HG03342 (cell line): ENCODE measurements around the gene RPS6KA3.

Experiments
- ATAC-seq: cut with Tn5 transposase; IDR thresholded peaks from one replicate; pipeline ENCODE4 v1.9.1; 2021; ENCODE audit warnings: mild to moderate bottlenecking, moderate library complexity; ENCODE audit not compliant: unreplicated experiment

The RPS6KA3 gene

GRCh38 chrX:20266810-20267606 is at the start of gene RPS6KA3:
Gene RPS6KA3 (minus strand): TSS chrX:20266909. CDS start chrX:20266632, 277 bp downstream.
- ATAC-seq = peak; percentile 80

GRCh38 chrX:20315140-20315539 is 48.4 kb upstream of the RPS6KA3 start:
- ATAC-seq = peak; percentile 86

- ATAC-seq = no peak
Measured at GRCh38 chrX:20313899-20314298, 47.2 kb upstream of the RPS6KA3 start.

- no peak for ATAC-seq
Measured at GRCh38 chrX:20312018-20312417, 45.3 kb upstream of the RPS6KA3 start.

- ATAC-seq = no peak
Measured at GRCh38 chrX:20311505-20311904, 44.8 kb upstream of the RPS6KA3 start.

GRCh38 chrX:20309806-20310205 is 43.1 kb upstream of the RPS6KA3 start:
- no peak for ATAC-seq

- no peak for ATAC-seq
Measured at GRCh38 chrX:20306668-20307067, 40.0 kb upstream of the RPS6KA3 start.

- no peak for ATAC-seq
Measured at GRCh38 chrX:20300822-20301221, 34.1 kb upstream of the RPS6KA3 start.

GRCh38 chrX:20294957-20295356 is 28.2 kb upstream of the RPS6KA3 start:
- ATAC-seq = no peak

GRCh38 chrX:20294284-20294683 is 27.6 kb upstream of the RPS6KA3 start:
- ATAC-seq = no peak

GRCh38 chrX:20285511-20285910 is 18.8 kb upstream of the RPS6KA3 start:
- ATAC-seq = no peak

GRCh38 chrX:20284992-20285391 is 18.3 kb upstream of the RPS6KA3 start:
- ATAC-seq = no peak

- no peak for ATAC-seq
Measured at GRCh38 chrX:20284444-20284843, 17.7 kb upstream of the RPS6KA3 start.

GRCh38 chrX:20280938-20281337 is 14.2 kb upstream of the RPS6KA3 start:
- no peak for ATAC-seq

- ATAC-seq = no peak
Measured at GRCh38 chrX:20274121-20274520, 7.4 kb upstream of the RPS6KA3 start.

GRCh38 chrX:20271730-20272129 is 5.0 kb upstream of the RPS6KA3 start:
- no peak for ATAC-seq

GRCh38 chrX:20271186-20271585 is 4.5 kb upstream of the RPS6KA3 start:
- ATAC-seq = no peak

- no peak for ATAC-seq
Measured at GRCh38 chrX:20270562-20270890, 3.8 kb upstream of the RPS6KA3 start.

GRCh38 chrX:20269848-20270561 is 3.3 kb upstream of the RPS6KA3 start:
- ATAC-seq = no peak

GRCh38 chrX:20267931-20268701 is 1.4 kb upstream of the RPS6KA3 start:
- no peak for ATAC-seq

- ATAC-seq = no peak
Measured at GRCh38 chrX:20267607-20267930, 860 bp upstream of the RPS6KA3 start.
